ENCODE measurements around the gene MKRN3. TPM values are rescaled to one million over a fixed set of nuclear protein-coding genes. Genes with fewer than 3 reads are reported as not detected.

Gene MKRN3
- total RNA-seq, 1 donor from 2014 or later = not detected

DNA sequence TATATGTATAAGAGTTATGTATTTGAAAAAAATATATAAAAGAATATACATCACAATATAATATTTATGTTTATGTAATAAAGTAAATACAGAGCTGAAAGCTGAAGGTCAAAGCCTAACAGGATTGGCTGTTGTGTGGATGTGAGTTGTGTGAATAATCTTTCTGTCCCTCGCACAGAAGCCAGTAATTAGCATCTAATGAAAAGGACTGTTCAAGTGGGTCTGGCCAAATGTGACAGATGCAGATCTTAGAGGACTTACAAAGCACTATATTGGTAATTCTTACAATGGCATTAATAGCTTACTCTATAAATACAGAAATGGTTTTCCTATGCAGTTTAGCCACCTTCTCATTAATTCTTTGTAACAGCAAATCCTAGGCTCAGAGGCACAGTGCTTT, 2.4 kb downstream of the MKRN3 start:
- intact Hi-C loops (cut with DNase I) = no loop called here
- no peaks in the 10 kb centered on the region for H3K9me3 ChIP-seq
- H3K4me3 ChIP-seq = no peak overlapping the region
- no peaks in the 10 kb centered on the region for H3K36me3 ChIP-seq
- DNase-seq (ENCODE audit: extremely low spot score in 2 of 2) = no peak
- H3K4me1 ChIP-seq = no peaks in the 10 kb centered on the region
- TF ChIP-seq POLR2AphosphoS5 (IDR thresholded peaks at IDR 0.05; ENCODE audit: insufficient read depth in 1 of 2, low read depth in 1 of 2) (no peak), POLR2A (IDR thresholded peaks at IDR 0.05) (no peak)
- TF ChIP-seq, protein P1, sequence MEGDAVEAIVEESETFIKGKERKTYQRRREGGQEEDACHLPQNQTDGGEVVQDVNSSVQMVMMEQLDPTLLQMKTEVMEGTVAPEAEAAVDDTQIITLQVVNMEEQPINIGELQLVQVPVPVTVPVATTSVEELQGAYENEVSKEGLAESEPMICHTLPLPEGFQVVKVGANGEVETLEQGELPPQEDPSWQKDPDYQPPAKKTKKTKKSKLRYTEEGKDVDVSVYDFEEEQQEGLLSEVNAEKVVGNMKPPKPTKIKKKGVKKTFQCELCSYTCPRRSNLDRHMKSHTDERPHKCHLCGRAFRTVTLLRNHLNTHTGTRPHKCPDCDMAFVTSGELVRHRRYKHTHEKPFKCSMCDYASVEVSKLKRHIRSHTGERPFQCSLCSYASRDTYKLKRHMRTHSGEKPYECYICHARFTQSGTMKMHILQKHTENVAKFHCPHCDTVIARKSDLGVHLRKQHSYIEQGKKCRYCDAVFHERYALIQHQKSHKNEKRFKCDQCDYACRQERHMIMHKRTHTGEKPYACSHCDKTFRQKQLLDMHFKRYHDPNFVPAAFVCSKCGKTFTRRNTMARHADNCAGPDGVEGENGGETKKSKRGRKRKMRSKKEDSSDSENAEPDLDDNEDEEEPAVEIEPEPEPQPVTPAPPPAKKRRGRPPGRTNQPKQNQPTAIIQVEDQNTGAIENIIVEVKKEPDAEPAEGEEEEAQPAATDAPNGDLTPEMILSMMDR (IDR thresholded peaks at IDR 0.05) = no peak
- no peak overlapping the region for H3K27ac ChIP-seq
- no peaks in the 10 kb centered on the region for H3K27me3 ChIP-seq

DNA sequence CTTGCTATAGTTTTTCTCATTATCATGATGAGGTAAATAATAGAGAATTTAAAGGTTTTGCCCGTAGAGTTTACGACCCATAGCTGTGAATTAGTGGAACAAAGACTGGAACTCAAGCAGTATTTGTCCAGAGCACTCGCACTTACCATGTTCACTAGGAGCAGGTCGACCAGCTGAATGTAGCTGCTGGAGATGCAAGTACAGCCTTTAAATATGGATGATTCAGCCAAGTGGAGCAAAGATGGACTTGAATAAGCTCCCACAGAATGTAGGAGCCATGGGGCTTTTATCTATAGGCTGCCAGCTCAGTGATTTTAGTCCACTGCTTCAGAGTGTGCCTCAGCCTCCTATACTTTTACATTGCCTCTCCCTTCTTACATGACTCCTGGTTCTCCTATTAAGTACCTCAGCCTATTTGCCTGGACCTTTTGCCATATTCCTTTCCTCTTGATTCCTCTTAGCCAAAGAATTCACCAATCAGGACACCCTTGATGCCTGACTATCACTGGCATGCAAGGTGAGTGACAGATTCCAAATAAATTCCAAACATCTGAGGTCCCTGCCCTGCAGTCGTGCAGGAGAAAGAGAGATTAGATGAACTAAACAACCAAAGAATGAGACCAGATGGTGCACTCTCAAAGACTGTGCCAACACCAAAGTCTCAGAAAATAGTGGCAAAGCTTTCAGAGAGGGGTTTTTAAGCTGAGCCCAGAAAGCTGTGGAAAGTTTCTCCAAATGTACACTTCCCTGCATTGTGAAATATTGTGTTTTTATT, 3.9 kb downstream of the MKRN3 start:
- DNase-seq (ENCODE audit: extremely low spot score in 2 of 2) = no peak
- no peaks in the 10 kb centered on the region for H3K36me3 ChIP-seq
- no peaks in the 10 kb centered on the region for H3K27me3 ChIP-seq
- H3K9me3 ChIP-seq = no peaks in the 10 kb centered on the region
- TF ChIP-seq, protein P1 (IDR thresholded peaks at IDR 0.05) = no peak
- TF ChIP-seq POLR2AphosphoS5 (IDR thresholded peaks at IDR 0.05; ENCODE audit: insufficient read depth in 1 of 2, low read depth in 1 of 2) = no peak
- TF ChIP-seq POLR2A (IDR thresholded peaks at IDR 0.05) = no peak
- no peaks in the 10 kb centered on the region for H3K4me1 ChIP-seq
- H3K4me3 ChIP-seq = no peak overlapping the region
- intact Hi-C loops (cut with DNase I) = no loop called here
- H3K27ac ChIP-seq = no peak overlapping the region

DNA sequence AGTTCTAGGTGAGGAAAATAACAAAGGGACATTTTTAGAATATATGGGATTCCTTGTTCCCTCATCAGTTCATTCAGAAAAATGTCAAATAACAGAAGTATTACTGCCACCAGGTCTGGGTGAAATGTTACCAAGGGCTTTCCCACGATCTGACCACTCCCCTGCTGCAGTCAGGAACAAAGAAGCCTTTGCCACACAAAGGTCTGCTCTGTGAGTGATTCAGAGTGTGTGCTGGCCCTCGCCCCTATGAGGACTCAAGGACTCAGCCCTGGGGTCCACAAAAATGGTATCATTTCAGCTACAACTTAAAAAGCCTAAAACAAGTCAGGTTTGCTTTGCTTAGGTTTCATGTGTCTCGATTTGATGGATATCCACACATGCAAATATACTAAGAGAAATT, 5.0 kb downstream of the MKRN3 start:
- Histone ChIP-seq H3K9me3 (no peaks in the 10 kb centered on the region), H3K27me3 (no peaks in the 10 kb centered on the region), H3K27ac (no peak overlapping the region), H3K36me3 (no peaks in the 10 kb centered on the region), H3K4me1 (no peaks in the 10 kb centered on the region), H3K4me3 (no peak overlapping the region)
- TF ChIP-seq POLR2AphosphoS5 (IDR thresholded peaks at IDR 0.05; ENCODE audit: insufficient read depth in 1 of 2, low read depth in 1 of 2) (no peak), POLR2A (IDR thresholded peaks at IDR 0.05) (no peak)
- TF ChIP-seq, protein P1 (IDR thresholded peaks at IDR 0.05) = no peak
- no peak for DNase-seq (ENCODE audit: extremely low spot score in 2 of 2)
- intact Hi-C loops (cut with DNase I) = no loop called here

DNA sequence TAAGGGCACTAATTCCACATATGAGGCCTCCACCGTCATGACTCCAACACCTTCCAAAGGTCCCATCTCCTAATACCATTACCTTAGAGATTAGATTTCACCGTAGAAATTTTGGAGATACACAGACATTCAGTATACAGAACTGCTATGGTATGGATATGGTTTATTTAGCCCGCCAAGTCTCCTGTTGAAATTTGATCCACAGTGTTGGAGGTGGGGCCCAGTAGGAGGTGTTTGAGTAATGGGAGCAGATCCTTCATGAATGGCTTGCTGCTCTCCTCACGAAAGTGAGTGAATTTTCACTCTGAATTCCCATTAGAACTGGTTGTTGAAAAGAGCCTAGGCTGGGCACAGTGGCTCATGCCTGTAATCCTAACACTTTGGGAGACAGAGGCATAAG, 7.4 kb downstream of the MKRN3 start:
- no peaks in the 10 kb centered on the region for H3K9me3 ChIP-seq
- H3K4me1 ChIP-seq = no peaks in the 10 kb centered on the region
- no peaks in the 10 kb centered on the region for H3K36me3 ChIP-seq
- no peak overlapping the region for H3K4me3 ChIP-seq
- no peak for DNase-seq (ENCODE audit: extremely low spot score in 2 of 2)
- intact Hi-C loops (cut with DNase I) = no loop called here
- TF ChIP-seq, protein P1 (IDR thresholded peaks at IDR 0.05) = no peak
- TF ChIP-seq POLR2A (IDR thresholded peaks at IDR 0.05) (no peak), POLR2AphosphoS5 (IDR thresholded peaks at IDR 0.05; ENCODE audit: insufficient read depth in 1 of 2, low read depth in 1 of 2) (no peak)
- no peaks in the 10 kb centered on the region for H3K27me3 ChIP-seq
- H3K27ac ChIP-seq = no peak overlapping the region

DNA sequence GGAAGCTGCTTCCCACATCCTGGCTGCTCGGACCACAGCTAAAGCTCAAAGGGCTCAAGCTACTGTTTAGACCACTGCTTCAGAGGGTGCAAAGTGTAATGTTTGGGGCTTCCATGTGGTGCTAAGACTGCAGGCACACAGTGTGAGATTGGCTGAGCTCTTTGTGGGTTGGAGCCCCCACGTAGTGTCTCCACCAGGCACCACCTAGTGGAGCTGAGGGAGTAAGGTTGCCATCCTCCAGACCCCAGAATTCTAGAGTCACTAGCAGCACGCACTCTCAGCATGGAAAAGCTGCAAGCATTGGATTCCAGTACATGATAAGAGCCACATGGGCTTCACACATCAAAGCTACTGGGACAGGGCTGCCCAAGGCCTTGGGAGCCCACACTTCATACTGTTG, 9.3 kb downstream of the MKRN3 start:
- DNase-seq (ENCODE audit: extremely low spot score in 2 of 2) = no peak
- Histone ChIP-seq H3K27ac (no peak overlapping the region), H3K4me3 (no peak overlapping the region), H3K4me1 (no peaks in the 10 kb centered on the region), H3K36me3 (no peaks in the 10 kb centered on the region), H3K27me3 (no peaks in the 10 kb centered on the region), H3K9me3 (no peaks in the 10 kb centered on the region)
- no peak for TF ChIP-seq POLR2AphosphoS5 (IDR thresholded peaks at IDR 0.05; ENCODE audit: insufficient read depth in 1 of 2, low read depth in 1 of 2)
- TF ChIP-seq, protein P1 (IDR thresholded peaks at IDR 0.05) = no peak
- TF ChIP-seq POLR2A (IDR thresholded peaks at IDR 0.05) = no peak
- intact Hi-C loops (cut with DNase I) = no loop called here
